OCI-LY1 (cell line): ENCODE results near the gene PFDN4.
A peak's percentile ranks its signal among the peaks of the same experiment; 100 is the strongest.

Experiments
- H2AFZ ChIP-seq: fragments of 200-600 bp; sonication (generic), shearing (Covaris generic); 2 replicates; pipeline ENCODE4 v1.6.0; 2014; ENCODE audit warnings: antibody characterized with exemption, mild to moderate bottlenecking, low read length
- H3F3A ChIP-seq: fragments of 200-600 bp; sonication (generic), shearing (Covaris generic); 2 replicates; pipeline ENCODE4 v1.6.0; 2014; ENCODE audit warnings: mild to moderate bottlenecking, antibody characterized with exemption, low read length, moderate library complexity; ENCODE audit not compliant: insufficient read depth
- H3K27ac ChIP-seq: fragments of 200-600 bp; sonication (generic); 2 replicates; pipeline ENCODE4 v1.5.1; 2014; ENCODE audit warnings: low read length, mixed run types, mild to moderate bottlenecking, low read depth; ENCODE audit not compliant: poor library complexity, severe bottlenecking
- H3K27me3 ChIP-seq: fragments of 200-600 bp; sonication (generic); 2 replicates; pipeline ENCODE4 v1.6.0; 2014; ENCODE audit warnings: antibody characterized with exemption, mild to moderate bottlenecking, low read length, moderate library complexity; ENCODE audit not compliant: insufficient read depth
- H3K36me3 ChIP-seq: fragments of 200-600 bp; sonication (generic); 2 replicates; pipeline ENCODE4 v1.6.1; 2014; ENCODE audit warnings: mild to moderate bottlenecking, antibody characterized with exemption, low read length, moderate library complexity, mixed read lengths; ENCODE audit not compliant: insufficient read depth
- H3K4me1 ChIP-seq: fragments of 200-600 bp; sonication (generic); 2 replicates; pipeline ENCODE4 v1.5.1; 2014; ENCODE audit warnings: mild to moderate bottlenecking, low read length, moderate library complexity; ENCODE audit not compliant: insufficient read depth, severe bottlenecking
- H3K4me2 ChIP-seq: fragments of 200-600 bp; sonication (generic), shearing (Covaris generic); 2 replicates; pipeline ENCODE4 v1.6.1; 2014; ENCODE audit warnings: low read length
- H3K4me3 ChIP-seq: fragments of 200-600 bp; sonication (generic); 2 replicates; pipeline ENCODE4 v1.5.1; 2014; ENCODE audit warnings: low read length, low read depth, mild to moderate bottlenecking, mixed read lengths; ENCODE audit not compliant: poor library complexity, severe bottlenecking
- H3K79me2 ChIP-seq: fragments of 200-600 bp; shearing (Covaris generic); 2 replicates; pipeline ENCODE4 v1.6.1; 2016; ENCODE audit warnings: mixed run types, low read length, mixed read lengths; ENCODE audit not compliant: insufficient read depth
- H3K9ac ChIP-seq: fragments of 200-600 bp; sonication (generic), shearing (Covaris generic); 2 replicates; pipeline ENCODE4 v1.6.1; 2014; ENCODE audit warnings: mild to moderate bottlenecking, low read length, mixed read lengths
- H3K9me2 ChIP-seq: fragments of 200-600 bp; sonication (generic), shearing (Covaris generic); 2 replicates; pipeline ENCODE4 v1.6.1; 2014; ENCODE audit warnings: low read depth, mild to moderate bottlenecking, low read length, mixed read lengths
- H3K9me3 ChIP-seq: fragments of 200-600 bp; shearing (Covaris generic); 2 replicates; pipeline ENCODE4 v1.6.1; 2014; ENCODE audit warnings: low read length, mixed read lengths
- H4K20me1 ChIP-seq: fragments of 200-600 bp; sonication (generic), shearing (Covaris generic); 2 replicates; pipeline ENCODE4 v1.6.0; 2016; ENCODE audit warnings: mild to moderate bottlenecking, low read length; ENCODE audit not compliant: insufficient read depth
- CTCF ChIP-seq: fragments of 200-600 bp; sonication (generic), shearing (Covaris generic); IDR thresholded peaks from 2 replicates; pipeline ENCODE4 v1.5.1; 2017; ENCODE audit warnings: mild to moderate bottlenecking, antibody characterized with exemption, low read length, moderate library complexity, mixed read lengths
- EZH2 ChIP-seq: fragments of 200-600 bp; sonication (generic), shearing (Covaris generic); IDR thresholded peaks from 2 replicates; pipeline ENCODE4 v1.8.0; 2017; ENCODE audit warnings: borderline replicate concordance, mixed run types, mild to moderate bottlenecking, antibody characterized with exemption, low read length, moderate library complexity, mixed read lengths

The PFDN4 gene

GRCh38 chr20:54207053-54207742 is 689 bp upstream of the PFDN4 start:
- Histone ChIP-seq H2AFZ (no peak overlapping the region), H3K9me2 (no peaks in the 10 kb centered on the region), H3K4me2 (peak overlapping the region; percentile 96), H4K20me1 (no peaks in the 10 kb centered on the region), H3K4me3 (peak overlapping the region; percentile 94), H3K79me2 (peaks cover 19% of the 10 kb centered on the region), H3K4me1 (peaks cover 16% of the 10 kb centered on the region), H3K36me3 (no peaks in the 10 kb centered on the region), H3K9ac (no peak overlapping the region), H3K27me3 (no peaks in the 10 kb centered on the region), H3F3A (no peaks in the 10 kb centered on the region), H3K9me3 (no peaks in the 10 kb centered on the region), H3K27ac (no peak overlapping the region)
- TF ChIP-seq EZH2 (no peak), CTCF (no peak)

- peak overlapping the region; percentile 94 for H3K4me3 ChIP-seq
- TF ChIP-seq EZH2 (no peak), CTCF (no peak)
- no peaks in the 10 kb centered on the region for H3K9me3 ChIP-seq
- no peaks in the 10 kb centered on the region for H4K20me1 ChIP-seq
- H3F3A ChIP-seq, result no peaks in the 10 kb centered on the region
- H3K4me1 ChIP-seq, result peaks cover 16% of the 10 kb centered on the region
- H3K36me3 ChIP-seq, result no peaks in the 10 kb centered on the region
- no peak overlapping the region for H3K27ac ChIP-seq
- H3K79me2 ChIP-seq, result peaks cover 19% of the 10 kb centered on the region
- no peaks in the 10 kb centered on the region for H3K27me3 ChIP-seq
- no peak overlapping the region for H2AFZ ChIP-seq
- peak overlapping the region; percentile 77 for H3K9ac ChIP-seq
- H3K4me2 ChIP-seq, result peak overlapping the region; percentile 96
- no peaks in the 10 kb centered on the region for H3K9me2 ChIP-seq
Observed at GRCh38 chr20:54208548-54209176, 775 bp downstream of the PFDN4 start.

DNA sequence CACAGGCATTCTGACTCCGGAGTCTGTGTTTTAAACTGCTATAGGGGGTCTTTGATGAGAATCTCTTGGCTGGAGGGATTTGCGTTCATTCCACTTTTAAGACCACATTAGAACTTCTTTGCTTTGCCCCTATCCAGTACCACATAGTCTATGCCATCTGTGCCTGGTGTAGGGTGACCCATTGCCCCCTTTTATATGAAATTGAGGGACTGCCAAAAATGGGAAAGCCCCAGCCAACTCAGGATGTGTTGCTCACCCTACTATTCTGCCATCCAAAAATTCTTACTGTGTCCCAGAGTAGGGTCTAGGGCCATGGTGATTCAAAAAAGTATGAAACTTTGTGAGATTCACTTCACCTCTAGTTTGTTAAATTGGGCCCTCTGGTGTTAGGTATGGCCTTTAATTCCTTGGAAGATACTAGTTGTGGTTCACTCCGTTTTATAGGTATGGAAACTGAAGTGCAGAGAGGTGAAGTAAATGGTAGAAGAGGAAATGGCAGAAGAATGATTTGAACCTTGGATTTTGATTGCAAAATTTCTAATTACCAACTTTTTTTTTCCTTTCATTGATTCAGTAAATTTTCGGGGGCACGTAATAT is 1.4 kb downstream of the PFDN4 start:
- Histone ChIP-seq H3K9ac (peak overlapping the region; percentile 77), H4K20me1 (no peaks in the 10 kb centered on the region), H3K79me2 (peaks cover 19% of the 10 kb centered on the region), H3K27ac (no peak overlapping the region), H3K9me3 (no peaks in the 10 kb centered on the region), H3K4me3 (peak overlapping the region; percentile 94), H3F3A (no peaks in the 10 kb centered on the region), H2AFZ (no peak overlapping the region), H3K4me2 (peak overlapping the region; percentile 96), H3K4me1 (peaks cover 16% of the 10 kb centered on the region), H3K36me3 (no peaks in the 10 kb centered on the region), H3K9me2 (no peaks in the 10 kb centered on the region), H3K27me3 (no peaks in the 10 kb centered on the region)
- no peak for TF ChIP-seq EZH2
- no peak for TF ChIP-seq CTCF
